ENCODE results near the gene PDE1C. TPM values are rescaled to one million over a fixed set of nuclear protein-coding genes. Genes with fewer than 3 reads are reported as not detected.
"Not testable (repeated sequence)": the region's sequence is repeated elsewhere in the genome, so short reads cannot be mapped to it uniquely, and the experiment has no call there.

The PDE1C gene
- total RNA-seq, 1 donor from 2014 or later, result 2.3 TPM

- Histone ChIP-seq H3K27me3 (ENCODE audit: control insufficient read depth, insufficient read depth, low read length) (no peaks in the 10 kb centered on the region), H3K4me3 (ENCODE audit: low read depth, low read length) (no peak overlapping the region), H3K36me3 (ENCODE audit: control insufficient read depth, insufficient read depth, low read length) (no peaks in the 10 kb centered on the region)
- TF ChIP-seq CTCF (IDR thresholded peaks at IDR 0.05; ENCODE audit: insufficient read depth, low read length, poor library complexity, severe bottlenecking), result no peak
- no peak for DNase-seq (ENCODE audit: low read depth)
Observed at GRCh38 chr7:32022966-32023365, 47.2 kb downstream of the PDE1C start.

- Histone ChIP-seq H3K27me3 (ENCODE audit: control insufficient read depth, insufficient read depth, low read length) (no peaks in the 10 kb centered on the region), H3K36me3 (ENCODE audit: control insufficient read depth, insufficient read depth, low read length) (no peaks in the 10 kb centered on the region), H3K4me3 (ENCODE audit: low read depth, low read length) (no peak overlapping the region)
- TF ChIP-seq CTCF (IDR thresholded peaks at IDR 0.05; ENCODE audit: insufficient read depth, low read length, poor library complexity, severe bottlenecking), result no peak
- DNase-seq (ENCODE audit: low read depth), result no peak
Observed at GRCh38 chr7:32020551-32021159, 49.6 kb downstream of the PDE1C start.

- no peak overlapping the region for H3K4me3 ChIP-seq (ENCODE audit: low read depth, low read length)
- no peak for DNase-seq (ENCODE audit: low read depth)
- no peaks in the 10 kb centered on the region for H3K36me3 ChIP-seq (ENCODE audit: control insufficient read depth, insufficient read depth, low read length)
- TF ChIP-seq CTCF (IDR thresholded peaks at IDR 0.05; ENCODE audit: insufficient read depth, low read length, poor library complexity, severe bottlenecking), result no peak
- H3K27me3 ChIP-seq (ENCODE audit: control insufficient read depth, insufficient read depth, low read length), result no peaks in the 10 kb centered on the region
Observed at GRCh38 chr7:32018845-32019578, 51.2 kb downstream of the PDE1C start.

- Histone ChIP-seq H3K27me3 (ENCODE audit: control insufficient read depth, insufficient read depth, low read length) (no peaks in the 10 kb centered on the region), H3K4me3 (ENCODE audit: low read depth, low read length) (no peak overlapping the region), H3K36me3 (ENCODE audit: control insufficient read depth, insufficient read depth, low read length) (no peaks in the 10 kb centered on the region)
- no peak for DNase-seq (ENCODE audit: low read depth)
- TF ChIP-seq CTCF (IDR thresholded peaks at IDR 0.05; ENCODE audit: insufficient read depth, low read length, poor library complexity, severe bottlenecking), result no peak
Observed at GRCh38 chr7:32015133-32015532, 55.1 kb downstream of the PDE1C start.

- H3K27me3 ChIP-seq (ENCODE audit: control insufficient read depth, insufficient read depth, low read length); H3K36me3 ChIP-seq (ENCODE audit: control insufficient read depth, insufficient read depth, low read length); H3K4me3 ChIP-seq (ENCODE audit: low read depth, low read length); DNase-seq (ENCODE audit: low read depth): not testable (repeated sequence)
Observed at GRCh38 chr7:32013471-32013870, 56.7 kb downstream of the PDE1C start.

- Histone ChIP-seq H3K4me3 (ENCODE audit: low read depth, low read length) (no peak overlapping the region), H3K36me3 (ENCODE audit: control insufficient read depth, insufficient read depth, low read length) (no peaks in the 10 kb centered on the region), H3K27me3 (ENCODE audit: control insufficient read depth, insufficient read depth, low read length) (no peaks in the 10 kb centered on the region)
- DNase-seq (ENCODE audit: low read depth), result no peak
- no peak for TF ChIP-seq CTCF (IDR thresholded peaks at IDR 0.05; ENCODE audit: insufficient read depth, low read length, poor library complexity, severe bottlenecking)
Observed at GRCh38 chr7:32005577-32005976, 64.6 kb downstream of the PDE1C start.

Measured in kidney epithelial cell (primary cell).